Measurements from ENCODE around the gene ITGB2. TPM values are rescaled to one million over a fixed set of nuclear protein-coding genes. Genes with fewer than 3 reads are reported as not detected.

Gene ITGB2
- total RNA-seq, 4 donors from 2014 or later: 32.7 to 87.3 (median 56.2) TPM

DNA sequence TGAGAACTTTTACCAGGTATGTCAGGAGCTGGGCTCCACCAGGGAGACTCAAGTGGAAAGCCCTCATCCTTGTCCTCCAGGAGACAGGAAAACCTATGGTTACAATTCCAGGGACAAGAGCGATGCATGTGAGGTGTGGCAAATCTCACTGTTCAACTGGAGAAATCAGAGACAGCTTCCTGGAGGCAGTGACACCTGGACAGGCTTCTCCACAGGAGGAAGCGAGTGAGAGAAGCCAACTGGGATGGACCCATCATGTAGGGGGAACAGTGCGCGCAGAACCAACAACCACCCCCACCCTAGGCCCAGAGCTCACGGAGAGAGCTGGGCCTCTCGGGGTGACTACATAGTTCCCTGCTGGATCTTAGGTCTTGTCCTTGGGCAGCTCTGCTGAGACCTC is 13.6 kb upstream of the ITGB2 start:
- TF ChIP-seq, protein P1, sequence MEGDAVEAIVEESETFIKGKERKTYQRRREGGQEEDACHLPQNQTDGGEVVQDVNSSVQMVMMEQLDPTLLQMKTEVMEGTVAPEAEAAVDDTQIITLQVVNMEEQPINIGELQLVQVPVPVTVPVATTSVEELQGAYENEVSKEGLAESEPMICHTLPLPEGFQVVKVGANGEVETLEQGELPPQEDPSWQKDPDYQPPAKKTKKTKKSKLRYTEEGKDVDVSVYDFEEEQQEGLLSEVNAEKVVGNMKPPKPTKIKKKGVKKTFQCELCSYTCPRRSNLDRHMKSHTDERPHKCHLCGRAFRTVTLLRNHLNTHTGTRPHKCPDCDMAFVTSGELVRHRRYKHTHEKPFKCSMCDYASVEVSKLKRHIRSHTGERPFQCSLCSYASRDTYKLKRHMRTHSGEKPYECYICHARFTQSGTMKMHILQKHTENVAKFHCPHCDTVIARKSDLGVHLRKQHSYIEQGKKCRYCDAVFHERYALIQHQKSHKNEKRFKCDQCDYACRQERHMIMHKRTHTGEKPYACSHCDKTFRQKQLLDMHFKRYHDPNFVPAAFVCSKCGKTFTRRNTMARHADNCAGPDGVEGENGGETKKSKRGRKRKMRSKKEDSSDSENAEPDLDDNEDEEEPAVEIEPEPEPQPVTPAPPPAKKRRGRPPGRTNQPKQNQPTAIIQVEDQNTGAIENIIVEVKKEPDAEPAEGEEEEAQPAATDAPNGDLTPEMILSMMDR (IDR thresholded peaks at IDR 0.05): no peak
- no peak for TF ChIP-seq EP300 (IDR thresholded peaks at IDR 0.05)
- no peak for TF ChIP-seq POLR2A (IDR thresholded peaks at IDR 0.05)
- Histone ChIP-seq H3K4me1 (peaks cover 0 to 39% (median 27%) of the 10 kb centered on the region in 4 donors), H3K36me3 (peaks cover 0 to 25% (median 0%) of the 10 kb centered on the region in 3 donors), H3K4me3 (no peak overlapping the region), H3K27ac (no peak overlapping the region), H3K9me3 (peaks cover 0 to 6% (median 0%) of the 10 kb centered on the region in 4 donors), H3K27me3 (peaks cover 0 to 43% of the 10 kb centered on the region in 2 donors)
- no peak for DNase-seq (ENCODE audit: low spot score in 2 of 2)
- WGBS, 2 donors: 95 to 97% methylated on average over 6 of the region's 6 CpGs

DNA sequence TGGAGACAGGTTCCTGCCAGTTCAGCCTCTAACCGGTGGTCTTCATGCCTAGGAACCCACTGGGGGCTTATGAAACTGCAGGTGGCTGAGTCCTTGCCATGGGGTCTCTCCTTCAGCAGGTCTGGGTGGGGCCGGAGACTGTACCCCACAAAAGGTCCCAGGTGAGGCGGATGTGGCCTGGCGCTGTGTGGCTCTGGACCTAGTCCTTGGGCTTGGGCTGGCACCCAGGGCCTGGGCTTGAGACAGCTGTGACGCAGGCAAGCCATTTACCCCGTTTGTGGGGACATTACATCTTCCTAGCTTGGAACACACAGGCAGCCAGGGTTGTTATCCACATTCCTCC is 13.2 kb upstream of the ITGB2 start:
- DNase-seq (ENCODE audit: low spot score in 2 of 2): no peak

GRCh38 chr21:44933199-44933917 is 12.7 kb upstream of the ITGB2 start:
- TF ChIP-seq, protein P1 (IDR thresholded peaks at IDR 0.05): no peak
- TF ChIP-seq POLR2A (IDR thresholded peaks at IDR 0.05): no peak
- no peak for TF ChIP-seq EP300 (IDR thresholded peaks at IDR 0.05)
- H3K36me3 ChIP-seq: peaks cover 0 to 25% (median 0%) of the 10 kb centered on the region in 3 donors
- no peak for DNase-seq (ENCODE audit: low spot score in 2 of 2)
- peaks cover 0 to 48% of the 10 kb centered on the region in 2 donors for H3K27me3 ChIP-seq
- whole genome bisulfite sequencing, 2 donors: 70 to 78% methylated on average over 18 to 25 of the region's 25 CpGs
- no peak overlapping the region for H3K4me3 ChIP-seq
- H3K27ac ChIP-seq: no peak overlapping the region
- peaks cover 0 to 6% (median 0%) of the 10 kb centered on the region in 4 donors for H3K9me3 ChIP-seq
- H3K4me1 ChIP-seq: peaks cover 0 to 40% (median 25%) of the 10 kb centered on the region in 4 donors

More for the DNA sequence above, 13.2 kb upstream of the ITGB2 start:
- peaks cover 0 to 37% (median 25%) of the 10 kb centered on the region in 4 donors for H3K4me1 ChIP-seq
- TF ChIP-seq POLR2A (IDR thresholded peaks at IDR 0.05) (no peak), EP300 (IDR thresholded peaks at IDR 0.05) (no peak)
- TF ChIP-seq, protein P1 (IDR thresholded peaks at IDR 0.05): no peak
- H3K4me3 ChIP-seq: no peak overlapping the region
- H3K27ac ChIP-seq: no peak overlapping the region
- peaks cover 0 to 47% of the 10 kb centered on the region in 2 donors for H3K27me3 ChIP-seq
- WGBS, 2 donors: 84 to 96% methylated on average over 6 of the region's 6 CpGs
- peaks cover 0 to 6% (median 0%) of the 10 kb centered on the region in 4 donors for H3K9me3 ChIP-seq
- H3K36me3 ChIP-seq: peaks cover 0 to 25% (median 0%) of the 10 kb centered on the region in 3 donors

DNA sequence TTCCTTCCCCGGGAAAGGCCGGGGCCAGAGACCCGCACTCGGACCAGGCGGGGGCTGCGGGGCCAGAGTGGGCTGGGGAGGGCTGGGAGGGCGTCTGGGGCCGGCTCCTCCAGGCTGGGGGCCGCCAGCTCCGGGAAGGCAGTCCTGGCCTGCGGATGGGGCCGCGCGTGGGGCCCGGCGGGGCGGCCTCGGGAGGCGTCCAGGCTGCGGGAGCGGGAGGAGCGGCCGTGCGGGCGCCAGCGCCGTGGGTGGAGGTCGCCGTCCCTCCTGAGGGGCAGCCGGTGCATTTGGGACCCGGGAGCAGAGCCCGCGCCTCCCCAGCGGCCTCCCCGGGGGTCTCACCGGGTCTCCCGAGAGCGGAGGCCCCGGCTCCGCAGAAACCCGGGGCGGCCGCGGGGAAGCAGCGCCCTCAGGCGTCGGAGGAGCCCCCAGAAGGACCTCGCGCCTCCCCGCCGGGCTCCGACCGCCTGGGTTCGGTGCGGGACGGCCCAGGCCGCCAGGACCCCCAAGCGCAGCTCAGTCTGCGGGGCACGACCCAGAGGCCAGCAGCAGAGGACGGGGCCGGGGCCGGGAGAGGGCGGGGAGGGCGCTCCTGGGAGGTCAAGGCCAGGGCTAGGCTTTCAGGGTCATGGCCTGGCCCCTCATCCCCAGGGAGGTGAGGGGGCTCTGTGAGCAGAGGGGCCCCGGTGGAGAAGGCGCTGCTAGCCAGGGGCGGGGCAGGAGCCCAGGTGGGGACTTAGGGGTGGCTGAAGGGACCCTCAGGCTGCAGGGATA is 11.9 kb upstream of the ITGB2 start:
- H3K9me3 ChIP-seq: peaks cover 0 to 6% (median 0%) of the 10 kb centered on the region in 4 donors
- H3K36me3 ChIP-seq: peaks cover 0 to 25% (median 0%) of the 10 kb centered on the region in 3 donors
- H3K4me3 ChIP-seq: peak overlapping the region; percentile 17 to 51 (median 34)
- no peak overlapping the region for H3K27ac ChIP-seq
- TF ChIP-seq EP300 (IDR thresholded peaks at IDR 0.05): no peak
- TF ChIP-seq POLR2A (IDR thresholded peaks at IDR 0.05): no peak
- TF ChIP-seq, protein P1 (IDR thresholded peaks at IDR 0.05): peak; percentile 44 to 64 (median 54)
- no peak for DNase-seq (ENCODE audit: low spot score in 2 of 2)
- peaks cover 0 to 51% of the 10 kb centered on the region in 2 donors for H3K27me3 ChIP-seq
- 2 to 9% methylated on average over 16 to 31 of the region's 68 CpGs for WGBS, 2 donors
- H3K4me1 ChIP-seq: peaks cover 0 to 48% (median 33%) of the 10 kb centered on the region in 4 donors

Data from tibial nerve (tissue), 4 donors.